Lower lobe of right lung (tissue), 2 donors: Measurements from ENCODE around the gene SLC6A7. TPM values are rescaled to one million over a fixed set of nuclear protein-coding genes. Genes with fewer than 3 reads are reported as not detected.

ENCODE experiments used
- ATAC-seq, 2 donors: fragments of 200-7000 bp; cut with Tn5 transposase; one replicate each; pipeline ENCODE4 v1.9.1; 2020 to 2022; ENCODE audit warnings: mild to moderate bottlenecking in 2 of 2, moderate library complexity in 2 of 2
- DNase-seq: peaks from one replicate; pipeline ENCODE4 v3.0.0-alpha.2; 2020
- H3K27ac ChIP-seq: fragments of 200-600 bp; one replicate; pipeline ENCODE4 v1.8.0; 2022
- H3K27me3 ChIP-seq: fragments of 200-600 bp; one replicate; pipeline ENCODE4 v1.8.0; 2022; ENCODE audit warnings: low read depth
- H3K36me3 ChIP-seq: fragments of 200-600 bp; one replicate; pipeline ENCODE4 v1.8.0; 2022; ENCODE audit warnings: mild to moderate bottlenecking
- H3K4me1 ChIP-seq: fragments of 200-600 bp; one replicate; pipeline ENCODE4 v1.8.0; 2022
- H3K4me3 ChIP-seq: fragments of 200-600 bp; one replicate; pipeline ENCODE4 v1.8.0; 2022; ENCODE audit warnings: mild to moderate bottlenecking
- H3K9me3 ChIP-seq: fragments of 200-600 bp; one replicate; pipeline ENCODE4 v1.8.0; 2022
- CTCF ChIP-seq: fragments of 200-600 bp; IDR thresholded peaks from one replicate; pipeline ENCODE4 v1.8.0; 2022; ENCODE audit warnings: antibody characterized with exemption, mild to moderate bottlenecking
- intact Hi-C: fragments of 100-400 bp; cut with DNase I; formaldehyde crosslinking; loops from one replicate; pipeline ENCODE4 v1.11.0; 2022
- total RNA-seq: library from RNA; stranded (reverse); fragmentation: NEBNext Ultra II Directional; extraction: Animal tissue kit (Norgen Biotek cat#: 25700); gene quantifications from one replicate; pipeline ENCODE4 v1.2.1, GENCODE V29; 2021
- donor health status: DM: no; HTN: yes; CAD: no; lungs with severe emphysema.

SLC6A7 gene
- total RNA-seq, 1 donor from 2014 or later = not detected

- Histone ChIP-seq H3K36me3 (no peaks in the 10 kb centered on the region), H3K27me3 (peaks cover 3% of the 10 kb centered on the region), H3K27ac (no peak overlapping the region), H3K4me1 (no peaks in the 10 kb centered on the region), H3K4me3 (no peak overlapping the region), H3K9me3 (no peaks in the 10 kb centered on the region)
- intact Hi-C loops = no loop called here
- no peak for TF ChIP-seq CTCF
- no peak for ATAC-seq
- DNase-seq = no peak
Observed at GRCh38 chr5:150251504-150251903, 61.6 kb downstream of the SLC6A7 start.

GRCh38 chr5:150252489-150252888 is 62.6 kb downstream of the SLC6A7 start:
- Histone ChIP-seq H3K36me3 (no peaks in the 10 kb centered on the region), H3K27ac (no peak overlapping the region), H3K4me3 (no peak overlapping the region), H3K9me3 (no peaks in the 10 kb centered on the region), H3K27me3 (peaks cover 3% of the 10 kb centered on the region), H3K4me1 (no peaks in the 10 kb centered on the region)
- DNase-seq = no peak
- TF ChIP-seq CTCF = no peak
- intact Hi-C loops = no loop called here
- peak; percentile 51 for ATAC-seq

GRCh38 chr5:150253416-150254208 is 63.8 kb downstream of the SLC6A7 start:
- H3K36me3 ChIP-seq = no peaks in the 10 kb centered on the region
- H3K27ac ChIP-seq = no peak overlapping the region
- H3K4me3 ChIP-seq = no peak overlapping the region
- intact Hi-C loops = no loop called here
- no peak for TF ChIP-seq CTCF
- no peaks in the 10 kb centered on the region for H3K4me1 ChIP-seq
- ATAC-seq = no peak
- H3K27me3 ChIP-seq = peaks cover 3% of the 10 kb centered on the region
- no peak for DNase-seq
- H3K9me3 ChIP-seq = no peaks in the 10 kb centered on the region

- no peak for TF ChIP-seq CTCF
- Histone ChIP-seq H3K27me3 (peaks cover 3% of the 10 kb centered on the region), H3K9me3 (no peaks in the 10 kb centered on the region), H3K27ac (no peak overlapping the region), H3K4me1 (no peaks in the 10 kb centered on the region), H3K36me3 (no peaks in the 10 kb centered on the region), H3K4me3 (no peak overlapping the region)
- no peak for ATAC-seq
- intact Hi-C loops = no loop called here
- no peak for DNase-seq
Observed at GRCh38 chr5:150254363-150254762, 64.5 kb downstream of the SLC6A7 start.

- TF ChIP-seq CTCF = no peak
- ATAC-seq = no peak
- intact Hi-C loops = no loop called here
- no peak overlapping the region for H3K27ac ChIP-seq
- H3K4me3 ChIP-seq = no peak overlapping the region
- DNase-seq = no peak
- H3K27me3 ChIP-seq = peaks cover 3% of the 10 kb centered on the region
- H3K36me3 ChIP-seq = no peaks in the 10 kb centered on the region
- H3K4me1 ChIP-seq = no peaks in the 10 kb centered on the region
- no peaks in the 10 kb centered on the region for H3K9me3 ChIP-seq
Observed at GRCh38 chr5:150254774-150255173, 64.9 kb downstream of the SLC6A7 start.
